DOHH2 (cell line): ENCODE results near the gene VWA5B1.

Experiments
- H3F3A ChIP-seq: fragments of 200-600 bp; sonication (generic), shearing (Covaris generic); 2 replicates; pipeline ENCODE4 v1.6.0; 2016; ENCODE audit warnings: antibody characterized with exemption, mild to moderate bottlenecking; ENCODE audit not compliant: control insufficient read depth, insufficient read depth
- H3K27ac ChIP-seq: fragments of 200-600 bp; sonication (generic); 2 replicates; pipeline ENCODE4 v1.5.1; 2014; ENCODE audit warnings: low read depth, mild to moderate bottlenecking, low read length, moderate library complexity
- H3K27me3 ChIP-seq: fragments of 200-600 bp; sonication (generic); 2 replicates; pipeline ENCODE4 v1.6.1; 2014; ENCODE audit warnings: mild to moderate bottlenecking, low read length, mixed read lengths; ENCODE audit not compliant: control insufficient read depth
- H3K36me3 ChIP-seq: fragments of 200-600 bp; sonication (generic); 2 replicates; pipeline ENCODE4 v1.6.1; 2014; ENCODE audit warnings: mild to moderate bottlenecking, low read length, moderate library complexity, mixed read lengths; ENCODE audit not compliant: control insufficient read depth
- H3K4me1 ChIP-seq: fragments of 200-600 bp; sonication (generic); 2 replicates; pipeline ENCODE4 v1.6.1; 2014; ENCODE audit warnings: mild to moderate bottlenecking, low read length, mixed read lengths; ENCODE audit not compliant: control insufficient read depth
- H3K4me2 ChIP-seq: fragments of 200-600 bp; sonication (generic); 2 replicates; pipeline ENCODE4 v1.6.0; 2014; ENCODE audit warnings: mild to moderate bottlenecking, low read length, moderate library complexity
- H3K4me3 ChIP-seq: fragments of 200-600 bp; sonication (generic); 2 replicates; pipeline ENCODE4 v1.5.1; 2014; ENCODE audit warnings: mild to moderate bottlenecking, low read length, mixed read lengths
- H3K79me2 ChIP-seq: fragments of 200-600 bp; sonication (generic); 2 replicates; pipeline ENCODE4 v1.6.1; 2014; ENCODE audit warnings: mild to moderate bottlenecking, low read length, mixed read lengths; ENCODE audit not compliant: control insufficient read depth
- H3K9me2 ChIP-seq: fragments of 200-600 bp; sonication (generic); replicated peaks from 2 replicates; pipeline ENCODE4 v1.6.1; 2014; ENCODE audit warnings: mild to moderate bottlenecking, low read length, mixed read lengths; ENCODE audit not compliant: control insufficient read depth
- H3K9me3 ChIP-seq: fragments of 200-600 bp; sonication (generic); 2 replicates; pipeline ENCODE4 v1.6.1; 2014; ENCODE audit warnings: antibody characterized with exemption, low read length, mixed read lengths; ENCODE audit not compliant: control insufficient read depth, insufficient read depth
- H4K20me1 ChIP-seq: fragments of 200-600 bp; sonication (generic); 2 replicates; pipeline ENCODE4 v1.6.0; 2014; ENCODE audit warnings: low read depth, mild to moderate bottlenecking, antibody characterized with exemption, low read length, moderate library complexity; ENCODE audit not compliant: control insufficient read depth, insufficient read depth
- CTCF ChIP-seq: fragments of 200-600 bp; sonication (generic); IDR thresholded peaks from one replicate; pipeline ENCODE4 v1.5.1; 2014; ENCODE audit warnings: antibody characterized with exemption, mild to moderate bottlenecking, low read depth, low read length; ENCODE audit not compliant: poor library complexity, severe bottlenecking
- EZH2phosphoT487 ChIP-seq: fragments of 200-600 bp; sonication (generic); IDR thresholded peaks from 2 replicates; pipeline ENCODE4 v1.6.1; 2017; ENCODE audit warnings: borderline replicate concordance, mild to moderate bottlenecking, antibody characterized with exemption, low read length, moderate library complexity, mixed read lengths

Gene VWA5B1

GRCh38 chr1:20322081-20322824 is 31.6 kb downstream of the VWA5B1 start:
- no peaks in the 10 kb centered on the region for H3K9me2 ChIP-seq
- no peaks in the 10 kb centered on the region for H3F3A ChIP-seq
- no peaks in the 10 kb centered on the region for H3K36me3 ChIP-seq
- no peak overlapping the region for H3K4me3 ChIP-seq
- H3K4me2 ChIP-seq: no peak overlapping the region
- H4K20me1 ChIP-seq: no peaks in the 10 kb centered on the region
- peaks cover 14% of the 10 kb centered on the region for H3K27me3 ChIP-seq
- no peaks in the 10 kb centered on the region for H3K4me1 ChIP-seq
- no peak overlapping the region for H3K27ac ChIP-seq
- TF ChIP-seq EZH2phosphoT487 (peak; percentile 56; the same call in 1 of the 2 replicates), CTCF (no peak)
- no peaks in the 10 kb centered on the region for H3K79me2 ChIP-seq
- no peaks in the 10 kb centered on the region for H3K9me3 ChIP-seq

- H3K4me2 ChIP-seq: no peak overlapping the region
- H3K9me2 ChIP-seq: no peaks in the 10 kb centered on the region
- no peaks in the 10 kb centered on the region for H3K9me3 ChIP-seq
- H3K27me3 ChIP-seq: peaks cover 14% of the 10 kb centered on the region
- H3K4me1 ChIP-seq: no peaks in the 10 kb centered on the region
- H4K20me1 ChIP-seq: no peaks in the 10 kb centered on the region
- no peak overlapping the region for H3K4me3 ChIP-seq
- H3K36me3 ChIP-seq: no peaks in the 10 kb centered on the region
- H3F3A ChIP-seq: no peaks in the 10 kb centered on the region
- no peak overlapping the region for H3K27ac ChIP-seq
- no peaks in the 10 kb centered on the region for H3K79me2 ChIP-seq
- TF ChIP-seq EZH2phosphoT487 (no peak), CTCF (no peak)
Observed at GRCh38 chr1:20322825-20323612, 32.3 kb downstream of the VWA5B1 start.

GRCh38 chr1:20323613-20323920 is 32.9 kb downstream of the VWA5B1 start:
- Histone ChIP-seq H4K20me1 (no peaks in the 10 kb centered on the region), H3F3A (no peaks in the 10 kb centered on the region), H3K4me3 (no peak overlapping the region), H3K4me1 (no peaks in the 10 kb centered on the region), H3K36me3 (no peaks in the 10 kb centered on the region), H3K4me2 (no peak overlapping the region), H3K9me2 (no peaks in the 10 kb centered on the region), H3K9me3 (no peaks in the 10 kb centered on the region), H3K27me3 (peaks cover 14% of the 10 kb centered on the region), H3K79me2 (no peaks in the 10 kb centered on the region), H3K27ac (no peak overlapping the region)
- no peak for TF ChIP-seq CTCF
